Parathyroid adenoma (tissue), 2 donors: Measurements from ENCODE around the gene SLC6A13.

Source experiments
- H2AFZ ChIP-seq: fragments of 300-600 bp; sonication (generic); one replicate; pipeline ENCODE4 v1.7.0; 2017; ENCODE audit warnings: antibody characterized with exemption, mild to moderate bottlenecking
- H3K27ac ChIP-seq: fragments of 300-600 bp; sonication (generic); one replicate; pipeline ENCODE4 v1.7.0; 2017
- H3K27me3 ChIP-seq: fragments of 300-600 bp; sonication (generic); one replicate; pipeline ENCODE4 v1.7.0; 2017; ENCODE audit warnings: low read length; ENCODE audit not compliant: control insufficient read depth, insufficient read depth
- H3K36me3 ChIP-seq: fragments of 300-600 bp; sonication (generic); one replicate; pipeline ENCODE4 v1.7.0; 2017; ENCODE audit warnings: low read length; ENCODE audit not compliant: control insufficient read depth, insufficient read depth
- H3K4me1 ChIP-seq: fragments of 300-600 bp; sonication (generic); one replicate; pipeline ENCODE4 v1.7.0; 2017; ENCODE audit warnings: control low read depth
- H3K4me2 ChIP-seq: fragments of 300-600 bp; sonication (generic); one replicate; pipeline ENCODE4 v1.7.0; 2017; ENCODE audit warnings: low read length
- H3K4me3 ChIP-seq: fragments of 300-600 bp; sonication (generic); one replicate; pipeline ENCODE4 v1.7.0; 2017; ENCODE audit warnings: low read depth, low read length
- H3K79me2 ChIP-seq: fragments of 300-600 bp; sonication (generic); one replicate; pipeline ENCODE4 v1.7.0; 2017; ENCODE audit warnings: control low read depth
- H3K9ac ChIP-seq: fragments of 300-600 bp; sonication (generic); one replicate; pipeline ENCODE4 v1.7.0; 2017; ENCODE audit warnings: mild to moderate bottlenecking
- H3K9me3 ChIP-seq: fragments of 300-600 bp; sonication (generic); one replicate; pipeline ENCODE4 v1.7.0; 2017; ENCODE audit warnings: low read length; ENCODE audit not compliant: control insufficient read depth
- CTCF ChIP-seq: fragments of 300-600 bp; sonication (generic); IDR thresholded peaks from one replicate; pipeline ENCODE4 v1.7.0; 2017; ENCODE audit warnings: antibody characterized with exemption, mild to moderate bottlenecking
- donor health status: primary hyperparathyroidism.

Gene SLC6A13

GRCh38 chr12:295132-295531 is 32.5 kb upstream of the SLC6A13 start:
- H3K36me3 ChIP-seq: peaks cover 2% of the 10 kb centered on the region
- no peak overlapping the region for H2AFZ ChIP-seq

GRCh38 chr12:293199-293598 is 30.6 kb upstream of the SLC6A13 start:
- H3K9me3 ChIP-seq: no peaks in the 10 kb centered on the region
- no peak overlapping the region for H3K9ac ChIP-seq
- H3K4me3 ChIP-seq: no peak overlapping the region
- no peak for TF ChIP-seq CTCF
- peaks cover 2% of the 10 kb centered on the region for H3K36me3 ChIP-seq
- no peaks in the 10 kb centered on the region for H3K27me3 ChIP-seq
- H2AFZ ChIP-seq: no peak overlapping the region
- H3K27ac ChIP-seq: no peak overlapping the region
- H3K4me1 ChIP-seq: no peaks in the 10 kb centered on the region
- no peaks in the 10 kb centered on the region for H3K79me2 ChIP-seq
- no peak overlapping the region for H3K4me2 ChIP-seq

More at GRCh38 chr12:295132-295531, 32.5 kb upstream of the SLC6A13 start:
- Histone ChIP-seq H3K9ac (no peak overlapping the region), H3K4me2 (no peak overlapping the region), H3K4me3 (no peak overlapping the region), H3K27ac (no peak overlapping the region), H3K27me3 (no peaks in the 10 kb centered on the region), H3K9me3 (no peaks in the 10 kb centered on the region), H3K4me1 (no peaks in the 10 kb centered on the region), H3K79me2 (peaks cover 6% of the 10 kb centered on the region)
- no peak for TF ChIP-seq CTCF

GRCh38 chr12:292186-292585 is 29.6 kb upstream of the SLC6A13 start:
- Histone ChIP-seq H3K9ac (no peak overlapping the region), H3K79me2 (no peaks in the 10 kb centered on the region), H3K4me3 (no peak overlapping the region), H3K9me3 (no peaks in the 10 kb centered on the region), H3K27ac (no peak overlapping the region), H2AFZ (no peak overlapping the region), H3K4me1 (no peaks in the 10 kb centered on the region), H3K4me2 (no peak overlapping the region), H3K36me3 (peaks cover 2% of the 10 kb centered on the region), H3K27me3 (no peaks in the 10 kb centered on the region)
- TF ChIP-seq CTCF: no peak

- Histone ChIP-seq H3K9me3 (no peaks in the 10 kb centered on the region), H3K36me3 (peaks cover 2% of the 10 kb centered on the region)
These were observed 28.6 kb upstream of the SLC6A13 start for GRCh38 chr12:291153-291723.

More at GRCh38 chr12:291153-291723, 28.6 kb upstream of the SLC6A13 start:
- H3K79me2 ChIP-seq: no peaks in the 10 kb centered on the region
- no peak overlapping the region for H2AFZ ChIP-seq
- H3K27ac ChIP-seq: no peak overlapping the region
- H3K4me3 ChIP-seq: no peak overlapping the region
- H3K9ac ChIP-seq: no peak overlapping the region
- H3K27me3 ChIP-seq: no peaks in the 10 kb centered on the region
- H3K4me1 ChIP-seq: no peaks in the 10 kb centered on the region
- no peak overlapping the region for H3K4me2 ChIP-seq
- TF ChIP-seq CTCF: no peak
